Measurements from ENCODE around the gene ROBO2.

The ROBO2 gene, protein sequence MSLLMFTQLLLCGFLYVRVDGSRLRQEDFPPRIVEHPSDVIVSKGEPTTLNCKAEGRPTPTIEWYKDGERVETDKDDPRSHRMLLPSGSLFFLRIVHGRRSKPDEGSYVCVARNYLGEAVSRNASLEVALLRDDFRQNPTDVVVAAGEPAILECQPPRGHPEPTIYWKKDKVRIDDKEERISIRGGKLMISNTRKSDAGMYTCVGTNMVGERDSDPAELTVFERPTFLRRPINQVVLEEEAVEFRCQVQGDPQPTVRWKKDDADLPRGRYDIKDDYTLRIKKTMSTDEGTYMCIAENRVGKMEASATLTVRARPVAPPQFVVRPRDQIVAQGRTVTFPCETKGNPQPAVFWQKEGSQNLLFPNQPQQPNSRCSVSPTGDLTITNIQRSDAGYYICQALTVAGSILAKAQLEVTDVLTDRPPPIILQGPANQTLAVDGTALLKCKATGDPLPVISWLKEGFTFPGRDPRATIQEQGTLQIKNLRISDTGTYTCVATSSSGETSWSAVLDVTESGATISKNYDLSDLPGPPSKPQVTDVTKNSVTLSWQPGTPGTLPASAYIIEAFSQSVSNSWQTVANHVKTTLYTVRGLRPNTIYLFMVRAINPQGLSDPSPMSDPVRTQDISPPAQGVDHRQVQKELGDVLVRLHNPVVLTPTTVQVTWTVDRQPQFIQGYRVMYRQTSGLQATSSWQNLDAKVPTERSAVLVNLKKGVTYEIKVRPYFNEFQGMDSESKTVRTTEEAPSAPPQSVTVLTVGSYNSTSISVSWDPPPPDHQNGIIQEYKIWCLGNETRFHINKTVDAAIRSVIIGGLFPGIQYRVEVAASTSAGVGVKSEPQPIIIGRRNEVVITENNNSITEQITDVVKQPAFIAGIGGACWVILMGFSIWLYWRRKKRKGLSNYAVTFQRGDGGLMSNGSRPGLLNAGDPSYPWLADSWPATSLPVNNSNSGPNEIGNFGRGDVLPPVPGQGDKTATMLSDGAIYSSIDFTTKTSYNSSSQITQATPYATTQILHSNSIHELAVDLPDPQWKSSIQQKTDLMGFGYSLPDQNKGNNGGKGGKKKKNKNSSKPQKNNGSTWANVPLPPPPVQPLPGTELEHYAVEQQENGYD (N-terminal part only)

DNA sequence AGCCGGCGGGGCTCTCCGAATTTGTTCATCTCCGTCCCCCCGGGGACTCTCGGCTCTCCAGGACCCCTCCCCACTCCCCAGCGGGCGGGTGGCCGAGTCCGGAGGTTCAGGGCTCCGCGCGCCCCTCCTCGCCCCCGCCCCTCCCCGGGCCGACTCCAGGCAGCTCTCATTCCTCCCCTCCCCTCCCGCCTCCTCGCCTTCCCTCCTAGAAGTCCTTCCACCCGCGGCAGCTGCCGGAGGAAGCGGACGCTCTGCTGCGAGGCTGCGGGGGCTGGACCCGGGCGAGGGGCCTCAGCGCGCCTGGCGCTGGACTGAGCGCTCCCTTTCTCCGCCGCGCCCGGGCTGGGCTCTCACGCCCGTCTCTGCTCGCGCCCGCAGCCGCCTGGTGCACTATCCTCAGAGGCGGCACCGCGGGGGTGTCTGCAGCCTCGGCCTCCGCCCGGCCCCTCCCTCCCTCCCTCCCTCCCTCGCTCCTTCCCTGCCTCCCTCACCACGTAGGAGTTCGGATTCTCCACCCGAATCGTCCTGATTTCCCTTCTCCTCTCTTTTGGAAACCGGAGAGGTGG, at the start of gene ROBO2:
TSS of gene ROBO2 (plus strand) at position 494 of the 566 bp plus-strand sequence. CDS start 687 bp downstream, outside the sequence.
- DNase-seq = no peak

DNA sequence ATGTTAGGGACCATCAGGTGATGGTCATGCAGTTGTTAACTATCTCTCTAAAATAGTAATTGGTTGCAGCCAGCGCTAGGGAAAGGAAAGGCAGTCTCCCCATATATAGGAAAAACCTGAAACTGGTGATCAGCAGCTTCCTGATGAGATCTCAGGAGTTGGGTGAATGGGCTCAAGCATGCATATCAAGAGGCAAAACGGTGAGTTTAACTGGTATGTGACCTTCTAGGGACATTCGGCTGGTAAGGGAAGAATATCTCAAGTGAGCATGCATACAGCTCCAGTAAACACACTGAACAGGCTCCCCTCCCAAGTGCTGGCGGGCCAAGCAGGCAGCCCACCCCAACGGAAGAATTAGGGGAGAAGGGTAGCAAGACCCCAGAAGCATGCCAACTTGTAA, 49.3 kb upstream of the ROBO2 start:
- DNase-seq = no peak

DNA sequence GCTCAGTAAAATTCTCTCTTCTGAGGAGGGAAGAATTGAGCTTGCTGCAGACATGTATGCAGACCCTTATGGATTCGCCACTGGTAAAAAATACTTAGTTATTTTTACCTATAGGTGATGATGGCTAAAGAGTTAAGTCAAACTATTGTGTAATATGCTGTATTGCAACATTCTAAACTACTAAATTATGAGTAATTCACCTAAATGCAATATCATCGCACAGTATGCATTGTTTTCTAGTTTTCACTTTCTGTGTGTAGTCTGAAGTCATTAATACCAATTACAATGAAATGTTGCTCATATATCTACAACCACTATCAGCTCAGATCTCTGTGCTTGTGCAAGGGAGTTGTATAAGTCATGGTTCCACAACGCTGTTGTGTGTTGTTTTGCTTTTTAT, 48.7 kb upstream of the ROBO2 start:
- no peak for DNase-seq

DNA sequence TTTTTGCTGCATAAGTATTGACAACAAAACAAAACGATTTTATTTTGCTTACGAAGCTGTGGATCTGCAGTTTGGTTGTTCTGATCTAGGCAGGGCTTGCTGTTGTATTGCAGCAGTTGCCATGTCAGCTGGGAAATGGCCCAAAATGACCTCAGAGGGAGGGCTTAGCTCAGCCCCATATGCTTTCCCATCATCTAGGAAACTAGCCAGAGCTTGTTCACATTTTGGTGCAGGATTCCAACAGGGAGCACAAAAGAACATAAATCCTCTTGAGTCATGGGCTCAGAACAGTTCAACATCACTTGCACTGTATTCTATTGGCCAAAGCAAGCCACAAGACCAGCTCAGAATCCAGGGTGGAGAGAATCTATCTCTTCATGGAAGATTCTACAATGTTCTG, 42.2 kb upstream of the ROBO2 start:
- DNase-seq = no peak

DNA sequence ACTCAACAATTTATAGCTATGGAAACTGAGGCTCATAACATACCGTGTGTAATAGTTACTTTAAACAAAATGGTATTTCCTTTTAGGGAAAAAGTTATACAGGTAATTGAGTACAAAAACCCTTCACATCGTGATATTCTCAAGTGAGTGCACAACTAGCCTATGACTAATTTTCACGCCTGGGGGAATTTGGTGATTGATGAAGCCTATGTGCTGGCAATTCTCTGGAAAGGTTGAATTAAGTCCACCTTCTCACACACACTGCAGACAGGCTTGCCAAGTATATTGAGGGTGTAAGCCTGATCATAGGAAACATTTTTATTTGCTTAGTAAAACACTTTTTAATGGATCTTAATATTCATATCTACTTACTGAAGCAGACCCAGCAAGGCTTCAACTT, 41.3 kb upstream of the ROBO2 start:
- no peak for DNase-seq

DNA sequence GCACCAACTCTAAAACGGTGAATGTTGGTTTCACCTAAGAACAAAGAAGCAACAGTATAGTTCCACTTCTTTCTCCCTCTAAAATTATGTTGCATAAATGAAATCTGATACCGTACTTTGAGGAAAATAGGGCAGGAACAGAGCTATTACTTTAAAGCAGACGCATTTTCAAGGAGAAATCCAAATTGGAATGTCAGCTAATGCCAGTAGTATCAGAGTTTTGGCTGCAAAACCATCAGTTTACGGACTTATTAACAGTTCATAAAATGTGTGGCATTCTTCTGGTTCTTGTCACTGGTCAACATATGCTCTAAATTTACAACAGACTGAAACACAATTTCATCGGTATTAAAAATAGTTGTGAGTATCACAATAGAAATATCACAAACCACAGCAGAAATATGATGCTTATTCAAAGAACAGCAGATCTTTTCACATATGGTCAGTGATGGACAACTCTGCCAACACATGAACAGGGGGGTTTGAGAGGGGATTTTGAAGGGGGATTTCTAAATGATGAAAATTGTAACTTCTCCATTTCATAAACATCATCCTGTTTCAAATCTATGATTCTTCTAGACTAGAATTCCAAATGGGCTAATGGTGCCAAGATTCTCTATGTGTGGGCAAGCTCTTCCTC, 38.7 kb upstream of the ROBO2 start:
- no peak for DNase-seq

DNA sequence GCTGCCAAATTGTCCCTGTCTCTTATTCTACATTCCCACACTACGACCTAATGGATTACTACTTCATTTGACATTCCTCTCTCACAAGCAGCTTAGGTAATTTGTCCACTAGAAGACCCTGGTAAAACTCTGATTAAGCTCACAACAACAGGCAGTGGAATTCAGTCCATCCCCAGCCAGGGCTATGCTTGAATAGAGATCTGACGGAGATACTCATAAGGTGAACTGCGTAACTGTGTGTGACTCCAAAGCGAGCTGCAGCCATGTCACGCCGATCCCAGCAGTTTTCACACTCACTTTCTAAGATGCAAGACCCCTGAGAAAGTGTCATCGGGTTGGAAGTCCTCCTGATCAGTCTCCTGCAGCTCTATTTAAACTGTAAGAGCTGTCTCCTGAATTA, 25.7 kb upstream of the ROBO2 start:
- DNase-seq = no peak

DNA sequence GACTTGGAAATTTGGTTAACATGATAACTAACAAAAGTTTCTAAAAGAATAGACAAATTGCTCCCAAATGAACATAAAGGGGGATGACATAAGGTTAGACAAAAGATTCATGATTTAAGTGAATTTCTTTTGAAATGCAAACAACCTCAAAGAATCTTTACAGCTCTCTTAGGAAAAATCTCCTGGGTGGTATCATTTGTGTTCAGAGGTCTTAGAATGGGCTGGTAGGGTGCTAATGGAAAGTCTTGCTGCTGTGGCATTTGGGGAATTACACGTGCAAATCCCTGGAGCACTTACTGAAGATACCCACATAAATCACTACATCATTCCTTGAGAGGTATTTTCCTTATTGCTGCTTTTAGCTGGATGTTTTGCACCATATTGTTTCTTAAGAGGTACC, 14.4 kb upstream of the ROBO2 start:
- DNase-seq = no peak

DNA sequence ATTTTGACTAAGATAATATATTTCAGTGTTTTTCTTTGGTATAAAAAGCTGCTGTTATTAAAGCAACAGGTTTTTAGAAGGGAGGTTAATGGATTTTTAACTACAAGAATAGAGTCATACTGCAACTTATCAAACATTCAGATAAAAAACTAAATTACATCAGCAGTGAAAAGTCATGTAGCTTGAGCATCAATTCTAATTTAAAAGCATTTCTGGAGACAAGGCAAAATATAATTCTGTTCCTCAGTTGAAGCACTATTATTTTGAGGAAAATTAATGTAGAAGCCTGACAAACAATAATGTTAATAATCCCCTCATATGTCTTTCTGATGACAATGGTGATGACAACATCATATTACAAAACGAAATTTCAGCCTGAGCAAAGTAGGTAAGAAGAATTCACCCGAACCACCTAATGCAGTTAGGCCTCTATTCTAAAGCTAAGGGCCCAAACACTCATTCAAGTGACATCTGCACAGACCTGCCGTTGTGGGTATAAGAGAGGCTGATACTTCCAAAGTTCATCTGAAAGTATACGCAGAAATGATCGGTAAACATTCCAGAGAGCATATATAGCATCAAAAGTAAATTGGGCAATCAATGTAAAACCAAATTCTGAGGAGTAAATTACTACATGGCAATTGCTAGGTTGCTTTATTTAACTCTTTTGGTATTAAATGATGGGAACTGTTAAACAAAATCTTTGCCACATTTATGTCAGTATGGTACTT, 12.8 kb upstream of the ROBO2 start:
- no peak for DNase-seq

DNA sequence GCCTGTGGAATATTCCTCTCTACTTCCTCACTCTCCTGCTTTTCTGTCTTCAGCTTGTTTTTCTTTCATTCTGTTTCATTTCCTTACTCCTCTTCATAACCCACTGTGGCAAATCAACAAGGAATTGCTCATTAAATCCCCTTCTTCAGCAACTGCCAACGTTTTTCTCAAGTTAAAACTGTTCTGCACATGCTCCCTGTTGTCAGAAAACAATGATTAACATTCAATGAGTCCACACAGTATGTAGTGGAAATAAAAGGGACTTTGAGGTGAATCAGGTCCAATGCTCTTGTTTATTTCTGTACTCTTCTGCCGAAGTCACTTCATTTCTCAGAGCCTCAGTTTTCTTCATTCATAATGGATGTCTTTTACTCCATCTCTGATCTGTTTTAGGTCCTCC, 11.9 kb upstream of the ROBO2 start:
- DNase-seq = no peak

DNA sequence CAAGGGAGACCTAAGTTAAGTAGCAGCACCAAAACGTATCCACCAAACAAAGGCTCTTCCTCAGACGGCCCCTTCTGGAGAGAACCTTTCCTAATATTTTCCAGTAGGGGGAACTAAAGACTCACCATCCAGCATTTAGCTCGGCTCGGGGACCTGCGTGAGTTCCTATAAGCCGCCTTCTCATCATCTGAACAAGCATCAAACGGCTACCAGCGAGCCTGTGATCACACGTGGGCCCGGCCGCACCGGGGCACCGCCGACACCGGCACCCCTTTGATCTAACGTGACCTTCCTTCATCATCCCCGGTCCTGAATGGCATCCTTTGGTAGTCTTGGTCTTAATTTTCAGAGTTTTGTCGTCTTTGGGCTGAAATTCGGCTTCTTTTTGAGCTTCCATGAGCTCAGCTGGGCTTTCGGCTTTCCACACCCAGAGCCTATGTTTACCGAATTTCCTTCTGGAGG, 1.4 kb upstream of the ROBO2 start:
- no peak for DNase-seq

DNA sequence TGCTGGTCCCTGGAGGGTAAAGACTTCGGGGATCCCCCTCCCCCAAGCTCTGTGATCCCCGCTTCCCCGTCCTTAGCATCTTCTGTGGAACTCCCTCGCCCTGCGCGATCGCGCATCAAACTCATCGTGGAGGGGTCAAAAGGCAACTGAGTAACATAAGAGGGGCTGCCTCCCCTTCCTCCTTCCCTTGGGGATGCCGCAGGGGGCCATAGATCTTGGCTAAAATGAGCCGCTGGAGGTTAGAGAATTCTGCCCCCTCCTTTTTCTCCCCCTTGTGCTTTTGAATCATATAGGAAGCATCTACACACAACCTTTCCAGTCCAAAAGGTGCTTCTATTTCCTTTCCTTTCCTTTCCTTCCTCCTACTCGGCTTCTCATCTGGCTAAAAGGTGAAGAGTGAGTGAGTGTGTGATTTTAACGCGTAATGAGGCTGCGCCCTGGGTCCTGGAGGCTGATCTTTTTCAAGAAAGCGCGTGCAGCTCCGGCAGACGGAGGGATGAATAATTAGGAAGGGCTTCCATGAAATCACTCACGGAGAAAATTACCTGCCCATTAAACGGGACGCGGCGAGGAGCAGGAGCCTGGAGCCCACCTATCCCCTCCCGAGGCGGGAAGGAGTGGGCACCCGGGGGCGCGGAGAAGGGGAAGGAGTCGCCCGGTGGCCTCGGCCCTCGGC, 831 bp upstream of the ROBO2 start:
- no peak for DNase-seq

DNA sequence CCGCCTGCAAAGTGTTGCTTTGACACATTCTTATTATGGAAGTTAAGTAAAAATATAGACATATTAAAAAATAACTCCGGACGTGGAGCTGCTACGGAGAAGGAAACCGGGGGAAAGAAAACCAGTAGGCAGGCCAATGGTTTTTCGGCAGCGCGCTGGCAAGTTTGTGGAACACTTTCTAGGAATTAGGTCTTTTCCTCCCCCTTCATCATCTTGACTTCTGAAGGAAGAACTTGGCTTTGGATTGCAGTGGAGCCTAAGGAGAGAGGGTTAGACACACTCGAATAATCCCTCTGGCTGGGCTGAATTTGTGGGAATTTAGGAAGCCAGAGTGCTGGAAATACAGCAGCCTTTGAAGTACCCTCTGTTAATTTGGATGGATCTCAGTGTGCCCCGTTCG, 317 bp downstream of the ROBO2 start:
- DNase-seq = no peak

DNA sequence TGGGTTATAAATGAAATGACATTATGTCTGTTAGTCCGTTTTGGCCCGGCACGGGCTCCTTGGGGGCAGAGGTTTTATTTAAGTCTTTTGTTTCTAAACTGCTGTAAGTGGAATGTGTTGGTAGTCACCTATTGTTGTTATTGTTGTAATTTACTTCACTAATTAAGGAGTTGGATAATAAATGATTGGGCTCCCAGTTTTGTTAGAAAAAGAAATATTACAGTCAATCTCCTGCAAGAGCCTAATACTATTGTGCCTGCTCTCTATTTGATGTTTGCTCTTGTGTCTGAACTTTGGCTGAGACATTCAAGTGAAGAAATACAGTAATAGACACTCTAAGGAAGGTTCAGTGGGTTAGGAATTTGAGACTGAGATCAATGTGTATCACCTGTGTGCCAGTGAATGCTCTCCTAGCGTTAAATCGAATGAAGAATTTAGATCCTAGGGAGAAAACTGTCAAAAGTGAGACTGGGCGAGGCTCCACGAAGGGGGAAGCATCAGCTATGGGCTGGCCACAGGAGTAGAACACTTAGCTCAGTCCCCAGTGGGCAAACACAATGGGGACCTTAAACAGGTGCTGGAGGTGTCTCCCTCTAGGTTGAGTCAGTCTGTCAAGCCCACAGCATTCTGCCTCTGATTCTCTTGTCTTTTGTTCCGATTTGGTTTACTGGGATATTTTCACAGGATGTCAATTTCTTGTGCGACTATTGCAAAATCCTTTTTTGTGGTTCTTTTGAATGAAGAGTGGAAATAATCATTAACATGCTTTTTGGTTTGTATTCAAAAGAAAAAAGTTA, 1.2 kb downstream of the ROBO2 start:
- DNase-seq = no peak

DNA sequence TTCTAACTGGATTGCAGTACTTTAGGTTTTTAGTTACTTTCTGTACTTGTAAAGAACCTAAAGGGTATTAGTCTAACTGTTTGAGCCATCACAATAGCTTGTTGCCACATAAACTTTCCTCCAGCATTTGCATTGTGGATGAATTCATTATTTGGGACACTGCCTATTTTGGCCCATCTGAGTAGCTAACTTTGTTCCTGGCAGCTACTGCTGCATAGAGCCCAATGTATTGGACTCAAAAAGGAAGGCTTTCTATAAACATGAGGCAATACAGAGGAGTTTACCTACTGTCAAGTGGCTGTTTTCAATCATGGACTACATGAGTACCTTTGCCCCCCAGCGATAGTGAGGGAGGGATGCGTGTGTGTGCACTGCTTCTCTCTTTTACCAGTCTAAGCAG, 1.9 kb downstream of the ROBO2 start:
- no peak for DNase-seq

DNA sequence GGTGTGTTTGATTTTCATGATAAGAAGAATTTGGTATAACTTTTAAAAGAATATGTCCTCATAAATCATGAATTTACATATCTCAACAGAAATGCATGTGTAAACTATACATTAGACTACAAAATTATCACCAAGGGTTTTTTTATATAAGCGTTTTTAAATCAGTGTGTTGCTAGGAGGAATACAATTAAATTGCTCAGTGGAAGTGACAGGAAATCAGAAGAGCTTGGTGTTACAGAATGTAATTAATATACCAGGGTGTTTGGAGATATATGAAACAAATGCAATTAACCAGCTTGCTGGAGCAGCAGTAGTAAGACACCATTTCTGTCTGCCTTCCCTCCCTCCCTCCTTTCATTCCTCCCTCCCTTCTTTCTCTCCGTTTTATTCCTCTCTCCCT, 2.4 kb downstream of the ROBO2 start:
- DNase-seq = no peak

DNA sequence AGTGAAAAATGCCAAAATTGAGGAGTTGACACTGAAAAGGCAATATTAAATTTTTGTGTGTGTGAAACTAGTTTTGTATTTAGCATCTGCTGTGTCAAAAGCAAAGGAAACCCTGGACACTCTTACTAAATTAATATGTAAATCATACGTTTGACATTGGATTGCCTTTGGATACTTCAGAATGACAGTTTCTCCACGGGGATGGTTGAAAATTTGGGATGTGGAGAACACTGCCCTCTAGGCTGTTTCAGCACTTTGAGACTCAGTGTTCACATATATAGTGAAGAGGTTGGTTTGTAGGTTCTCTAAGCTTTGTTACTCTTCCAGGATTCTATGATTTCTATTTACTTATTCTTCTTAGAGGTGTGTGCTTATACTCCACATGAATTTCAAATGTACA, 3.0 kb downstream of the ROBO2 start:
- no peak for DNase-seq

DNA sequence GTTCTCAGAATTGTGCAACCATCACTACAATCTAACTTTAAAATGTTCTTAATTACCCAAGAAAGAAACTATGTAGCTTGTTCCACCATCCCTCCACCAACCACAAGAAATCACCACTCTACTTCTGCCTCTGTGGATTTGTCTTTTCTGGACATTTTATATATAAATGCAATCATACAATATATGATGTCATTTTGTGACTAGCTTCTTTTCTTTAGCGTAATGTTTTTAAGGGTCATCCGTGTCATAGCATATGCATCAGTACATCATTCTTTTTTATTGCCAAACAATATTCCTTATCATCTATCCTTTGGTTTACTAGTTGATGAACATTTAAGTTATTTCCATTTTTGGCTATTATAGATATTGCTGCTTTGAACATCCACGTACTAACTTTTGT, 5.8 kb downstream of the ROBO2 start:
- no peak for DNase-seq

DNA sequence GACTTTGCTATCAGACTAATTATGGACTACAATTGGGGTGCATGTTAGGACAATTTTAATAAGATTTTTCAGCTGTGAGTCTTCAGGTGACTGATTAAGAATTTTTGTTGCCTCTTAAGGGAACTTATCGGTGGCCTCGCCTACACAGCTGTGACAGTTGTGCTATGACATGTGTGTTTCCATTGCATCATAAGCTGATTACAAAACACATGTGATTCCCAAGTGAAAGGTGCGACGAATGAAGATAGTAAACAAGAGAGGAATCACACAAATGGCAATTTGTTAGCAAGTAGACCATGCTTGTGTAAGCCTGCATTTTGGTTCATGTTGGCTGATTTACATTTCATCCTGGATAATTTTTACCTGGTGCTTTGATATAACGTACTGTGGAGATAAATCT, 8.3 kb downstream of the ROBO2 start:
- DNase-seq = no peak

DNA sequence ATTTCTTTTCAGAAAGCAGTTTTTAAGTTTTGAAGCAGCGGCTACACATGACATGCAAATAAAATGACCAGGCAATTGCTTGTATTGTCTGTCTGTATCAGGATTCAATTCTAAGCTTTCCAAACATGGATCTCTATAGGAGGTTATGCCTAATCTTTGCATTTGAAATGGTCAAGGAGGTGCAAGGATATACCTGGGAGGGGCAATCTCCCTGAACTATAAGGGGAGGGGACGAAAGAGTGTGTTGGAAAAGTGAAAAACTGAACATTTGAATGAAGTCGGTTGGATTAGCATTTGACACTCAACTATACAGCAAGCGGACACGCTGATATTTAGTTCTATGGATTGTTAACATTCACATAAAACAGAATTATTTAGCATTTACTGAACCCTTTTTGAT, 11.7 kb downstream of the ROBO2 start:
- no peak for DNase-seq
